Sigmoid colon (tissue), 7 donors: ENCODE data around the gene CRTC2. TPM values are rescaled to one million over a fixed set of nuclear protein-coding genes. Genes with fewer than 3 reads are reported as not detected.

Experiments
- DNase-seq: peaks from one replicate; pipeline ENCODE4 v3.0.0-alpha.2; 2019
- H3K27ac ChIP-seq, 4 donors: fragments of 200-600 bp; sonication (generic); one replicate each; pipeline ENCODE4 v1.5.1; 2016 to 2019; ENCODE audit warnings: mild to moderate bottlenecking in 1 of 4
- H3K27me3 ChIP-seq, 3 donors: fragments of 200-600 bp; sonication (generic); one replicate each; pipeline ENCODE4 v1.5.1; 2019; ENCODE audit warnings: mild to moderate bottlenecking in 1 of 3
- H3K36me3 ChIP-seq, 4 donors: fragments of 200-600 bp; sonication (generic); one replicate each; pipeline ENCODE4 v1.5.1; 2016 to 2019
- H3K4me1 ChIP-seq, 4 donors: fragments of 200-600 bp; sonication (generic); one replicate each; pipeline ENCODE4 v1.5.1; 2017 to 2019
- H3K4me3 ChIP-seq, 4 donors: fragments of 200-600 bp; sonication (generic); one replicate each; pipeline ENCODE4 v1.5.1; 2017 to 2019; ENCODE audit warnings: mild to moderate bottlenecking in 2 of 4, moderate library complexity in 1 of 4
- H3K9me3 ChIP-seq, 4 donors: fragments of 200-600 bp in 3 of 4; sonication (generic) in 3 of 4; one replicate each; pipeline versions ENCODE4 v1.5.1 to v1.6.1; 2013 to 2019
- CTCF ChIP-seq, 4 experiments: fragments of 450-650 bp in 3 of 4; fragments of 200-600 bp in 1 of 4; IDR thresholded peaks; one replicate each; pipeline ENCODE4 v1.5.1; 2016 to 2019; ENCODE audit warnings: antibody characterized with exemption in 4 of 4, mild to moderate bottlenecking in 3 of 4, moderate library complexity in 2 of 4
- EP300 ChIP-seq, 4 donors: sonication (generic); formaldehyde crosslinking; IDR thresholded peaks; one replicate each; pipeline ENCODE4 v1.6.1; 2017; ENCODE audit warnings: antibody characterized with exemption in 4 of 4
- POLR2A ChIP-seq, 2 donors: fragments of 450-650 bp; IDR thresholded peaks; one replicate each; pipeline ENCODE4 v1.6.1; 2016; ENCODE audit warnings: antibody characterized with exemption in 2 of 2, mild to moderate bottlenecking in 2 of 2, moderate library complexity in 2 of 2
- POLR2AphosphoS5 ChIP-seq, 4 donors: sonication (generic); formaldehyde crosslinking; IDR thresholded peaks; one replicate each; pipeline ENCODE4 v1.6.1; 2017; ENCODE audit warnings: antibody characterized with exemption in 4 of 4
- WGBS, 2 donors: extraction: QIAGEN DNeasy Blood & Tissue Kit; methylation state at CpG; one replicate each; pipeline ENCODE4 v1.1.7; 2013; 5-methylcytosine and 5-hydroxymethylcytosine counted together
- intact Hi-C: fragments of 100-400 bp; cut with DNase I; formaldehyde crosslinking; loops from one replicate; pipeline ENCODE4 v1.15.1; 2023
- polyA plus RNA-seq, 3 donors: library from polyadenylated mRNA; stranded (reverse); fragments of 200-250 nt; gene quantifications; one replicate each; pipeline ENCODE4 v1.2.3, GENCODE V29; 2013
- total RNA-seq, 4 donors: library from RNA; depleted of rRNA; stranded (reverse); fragments of >200 nt; gene quantifications; one replicate each; pipeline ENCODE4 v1.1.0, GENCODE V29; 2016
- donor health status: healthy with polysubstance abuse.
- donor health status: Bipolar disorder and iron deficiency.
- donor health status: healthy.

Gene CRTC2
- total and polyA plus RNA-seq, 7 donors = 13.7 to 32.9 (median 17.8) TPM

- no peak overlapping the region for H3K27ac ChIP-seq
- peaks cover 0 to 27% (median 25%) of the 10 kb centered on the region in 4 donors for H3K4me1 ChIP-seq
- TF ChIP-seq POLR2A (IDR thresholded peaks at IDR 0.05) (no peak), EP300 (IDR thresholded peaks at IDR 0.05) (no peak)
- DNase-seq = no peak
- H3K4me3 ChIP-seq = no peak overlapping the region
- no peaks in the 10 kb centered on the region for H3K27me3 ChIP-seq
- no peaks in the 10 kb centered on the region for H3K9me3 ChIP-seq
- 80 to 89% methylated on average over 4 of the region's 4 CpGs for WGBS, 2 donors
- intact Hi-C loops = no loop called here
- peaks cover 31 to 59% (median 43%) of the 10 kb centered on the region in 4 donors for H3K36me3 ChIP-seq
Observed at GRCh38 chr1:153953859-153954365, 4.5 kb downstream of the CRTC2 start.

GRCh38 chr1:153951801-153952200 lies 6.6 kb downstream of the CRTC2 start:
- intact Hi-C loops = no loop called here
- Histone ChIP-seq H3K36me3 (peaks cover 31 to 74% (median 56%) of the 10 kb centered on the region in 4 donors), H3K4me1 (peaks cover 0 to 20% (median 15%) of the 10 kb centered on the region in 4 donors), H3K27me3 (no peaks in the 10 kb centered on the region), H3K27ac (no peak overlapping the region), H3K4me3 (no peak overlapping the region), H3K9me3 (no peaks in the 10 kb centered on the region)
- 92 to 96% methylated on average over 2 of the region's 2 CpGs for WGBS, 2 donors
- TF ChIP-seq POLR2AphosphoS5 (IDR thresholded peaks at IDR 0.05) (no peak), POLR2A (IDR thresholded peaks at IDR 0.05) (no peak), EP300 (IDR thresholded peaks at IDR 0.05) (no peak), CTCF (IDR thresholded peaks at IDR 0.05) (no peak)
- no peak for DNase-seq

GRCh38 chr1:153951183-153951582 lies 7.2 kb downstream of the CRTC2 start:
- WGBS, 2 donors = 94 to 95% methylated on average over 11 of the region's 11 CpGs
- peaks cover 0 to 16% (median 10%) of the 10 kb centered on the region in 4 donors for H3K4me1 ChIP-seq
- H3K27ac ChIP-seq = no peak overlapping the region
- intact Hi-C loops = no loop called here
- no peaks in the 10 kb centered on the region for H3K9me3 ChIP-seq
- H3K4me3 ChIP-seq = no peak overlapping the region
- DNase-seq = no peak
- TF ChIP-seq CTCF (IDR thresholded peaks at IDR 0.05) (no peak), POLR2AphosphoS5 (IDR thresholded peaks at IDR 0.05) (no peak), POLR2A (IDR thresholded peaks at IDR 0.05) (no peak), EP300 (IDR thresholded peaks at IDR 0.05) (no peak)
- H3K36me3 ChIP-seq = peaks cover 31 to 74% (median 56%) of the 10 kb centered on the region in 4 donors
- H3K27me3 ChIP-seq = no peaks in the 10 kb centered on the region

- peak; percentile 77 to 99 (median 86) for TF ChIP-seq CTCF (IDR thresholded peaks at IDR 0.05)
- no peak for TF ChIP-seq POLR2A (IDR thresholded peaks at IDR 0.05)
- peak; percentile 8 to 73 (median 64) for TF ChIP-seq POLR2AphosphoS5 (IDR thresholded peaks at IDR 0.05)
- no peak for TF ChIP-seq EP300 (IDR thresholded peaks at IDR 0.05)
- intact Hi-C loops = loop anchor here (1.0 to 5.0 kb wide), 2 partner anchors 36 to 149 kb away; no protein-coding TSS in a partner anchor
- Histone ChIP-seq H3K27ac (peak within 1 kb of the TSS; percentile 98 to 100 (median 99)), H3K36me3 (peaks cover 15 to 66% (median 46%) of the 10 kb centered on the region in 4 donors), H3K4me1 (peaks cover 0 to 29% (median 19%) of the 10 kb centered on the region in 4 donors), H3K27me3 (no peaks in the 10 kb centered on the region), H3K9me3 (no peaks in the 10 kb centered on the region), H3K4me3 (peak within 1 kb of the TSS; percentile 67 to 98 (median 94))
- DNase-seq = peak; percentile 93
- 8 to 10% methylated on average over 28 of the region's 28 CpGs for WGBS, 2 donors
Observed at GRCh38 chr1:153946622-153947241, 11.7 kb downstream of the CRTC2 start, which contains the start of gene DENND4B. TSS of gene DENND4B (minus strand) at chr1:153946718. CDS start at chr1:153944374, 2,344 bp downstream.
